GM12878 (cell line): Measurements from ENCODE around the gene LBH. TPM values are rescaled to one million over a fixed set of nuclear protein-coding genes. Genes with fewer than 3 reads are reported as not detected.

Experiments
- ATAC-seq: fragments of 200-7000 bp; cut with Tn5 transposase; 3 replicates; pipeline ENCODE4 v1.9.1; 2020; ENCODE audit warnings: mild to moderate bottlenecking, moderate library complexity
- BruUV-seq: library from RNA; stranded (reverse); fragments of 400-500 nt; replicated peaks from 2 replicates; lab custom pipeline; 2021; lab: Mats Ljungman, UMichigan
- CTCF ChIA-PET: fragments of 300-600 bp; sonication (Branson Sonifier 250); formaldehyde crosslinking; extraction: SDS; loops from one replicate; lab custom pipeline; 2021; ENCODE audit warnings: inconsistent platforms; lab: Yijun Ruan, JAX
- POLR2A ChIA-PET: fragments of 350-600 bp; formaldehyde crosslinking; extraction: SDS; loops from one replicate; lab custom pipeline; 2021; ENCODE audit warnings: inconsistent platforms; lab: Charles Lee
- RAD21 ChIA-PET: fragments of 300-600 bp; sonication (Branson Sonifier 250); formaldehyde crosslinking; loops from one replicate; lab custom pipeline; 2023; ENCODE audit warnings: antibody characterized with exemption; ENCODE audit not compliant: unreplicated experiment; lab: Charles Lee
- SMC1A ChIA-PET: fragments of 300-600 bp; sonication (Branson Sonifier 250); formaldehyde crosslinking; loops from one replicate; lab custom pipeline; 2023; ENCODE audit not compliant: unreplicated experiment, uncharacterized antibody; lab: Charles Lee
- DNase-seq: peaks from one replicate; pipeline ENCODE4 v3.0.0-alpha.2; 2011; ENCODE audit warnings: low read depth, low spot score
- FAIRE-seq: peaks from 3 replicates; lab custom pipeline; 2011; peaks lifted over from hg19 to GRCh38; lab: Jason Lieb, UNC
- H2AFZ ChIP-seq: 2 replicates; pipeline ENCODE4 v1.6.0; 2011; ENCODE audit warnings: low read depth, low read length, control low read depth; ENCODE audit not compliant: control insufficient read depth
- H3K27ac ChIP-seq: 2 replicates; pipeline ENCODE4 v1.5.1; 2011; ENCODE audit warnings: control low read depth; ENCODE audit not compliant: control insufficient read depth, insufficient read depth
- H3K27me3 ChIP-seq, 2 experiments: replicated peaks in 1 of 2; 2 replicates each; pipeline versions ENCODE4 v1.6.0 to v1.6.1; 2011; ENCODE audit warnings: low read length in 1 of 2; ENCODE audit not compliant: control insufficient read depth in 2 of 2, insufficient read depth in 2 of 2
- H3K36me3 ChIP-seq, 2 experiments: 2 replicates each; pipeline ENCODE4 v1.5.1; 2011; ENCODE audit warnings: low read length in 1 of 2; ENCODE audit not compliant: control insufficient read depth in 2 of 2, insufficient read depth in 2 of 2
- H3K4me1 ChIP-seq: 2 replicates; pipeline ENCODE4 v1.6.1; 2011; ENCODE audit warnings: mild to moderate bottlenecking, low read length, moderate library complexity, mixed read lengths; ENCODE audit not compliant: control insufficient read depth, insufficient read depth
- H3K4me2 ChIP-seq: 2 replicates; pipeline ENCODE4 v1.6.0; 2011; ENCODE audit warnings: control low read depth; ENCODE audit not compliant: control insufficient read depth, insufficient read depth
- H3K4me3 ChIP-seq: fragments of 200-600 bp; sonication (generic); 2 replicates; pipeline ENCODE4 v1.5.1; 2016
- H3K79me2 ChIP-seq: 2 replicates; pipeline ENCODE4 v1.6.0; 2011; ENCODE audit warnings: low read length; ENCODE audit not compliant: control insufficient read depth, insufficient read depth
- H3K9ac ChIP-seq: 2 replicates; pipeline ENCODE4 v1.8.0; 2011; ENCODE audit warnings: low read length, control low read depth, mixed read lengths; ENCODE audit not compliant: control insufficient read depth, insufficient read depth
- H3K9me3 ChIP-seq: replicated peaks from 3 replicates; pipeline ENCODE4 v1.5.1; 2011; ENCODE audit warnings: mild to moderate bottlenecking, low read length; ENCODE audit not compliant: control insufficient read depth, insufficient read depth
- H4K20me1 ChIP-seq: 2 replicates; pipeline ENCODE4 v1.6.0; 2011; ENCODE audit not compliant: control insufficient read depth, insufficient read depth
- ATF3 ChIP-seq: IDR thresholded peaks from 2 replicates; pipeline ENCODE4 v1.6.1; 2011; ENCODE audit warnings: low read depth, mild to moderate bottlenecking, low read length, moderate library complexity, borderline replicate concordance; ENCODE audit errors: extremely low read depth
- CBX3 ChIP-seq: fragments of 200-600 bp; sonication (generic); IDR thresholded peaks from 2 replicates; pipeline ENCODE4 v1.6.1; 2016; ENCODE audit warnings: low read depth, borderline replicate concordance
- EED ChIP-seq: sonication (generic); IDR thresholded peaks from 2 replicates; pipeline ENCODE4 v1.6.1; 2016; ENCODE audit warnings: antibody characterized with exemption, low read depth
- EZH2 ChIP-seq: IDR thresholded peaks from 2 replicates; pipeline ENCODE4 v1.6.1; 2012; ENCODE audit warnings: low read depth, mild to moderate bottlenecking, control low read depth, inconsistent platforms, low read length, borderline replicate concordance; ENCODE audit not compliant: control insufficient read depth
- HDGF ChIP-seq: fragments of 450-650 bp; IDR thresholded peaks from 2 replicates; pipeline ENCODE4 v1.6.1; 2016; ENCODE audit warnings: antibody characterized with exemption
- IKZF2 ChIP-seq, 2 experiments: fragments of 450-650 bp; IDR thresholded peaks; 2 replicates each; pipeline ENCODE4 v1.6.1; 2017; ENCODE audit warnings: mild to moderate bottlenecking in 2 of 2, moderate library complexity in 2 of 2
- IRF5 ChIP-seq: fragments of 450-650 bp; IDR thresholded peaks from 2 replicates; pipeline ENCODE4 v1.6.1; 2017; ENCODE audit warnings: borderline replicate concordance
- MEF2B ChIP-seq: fragments of 450-650 bp; IDR thresholded peaks from 2 replicates; pipeline ENCODE4 v1.6.1; 2018; ENCODE audit warnings: mild to moderate bottlenecking, moderate library complexity; ENCODE audit not compliant: partially characterized antibody, poor library complexity, severe bottlenecking
- MXI1 ChIP-seq: fragments of 150-350 bp; IDR thresholded peaks from 2 replicates; pipeline ENCODE4 v1.6.1; 2011; ENCODE audit warnings: low read depth, mild to moderate bottlenecking, inconsistent platforms, low read length, improper control_type of control experiment
- NRF1 ChIP-seq: conservative IDR thresholded peaks from 2 replicates; pipeline ENCODE4 v1.6.1; 2011; ENCODE audit warnings: mild to moderate bottlenecking, low read depth, low read length, improper control_type of control experiment
- POLR2AphosphoS5 ChIP-seq: IDR thresholded peaks from 2 replicates; pipeline ENCODE4 v1.6.1; 2011; ENCODE audit warnings: mild to moderate bottlenecking, low read length, inconsistent platforms
- SUZ12 ChIP-seq: fragments of 200-600 bp; sonication (generic); IDR thresholded peaks from one replicate; pipeline ENCODE4 v1.6.1; 2018; ENCODE audit warnings: antibody characterized with exemption, mild to moderate bottlenecking; ENCODE audit not compliant: unreplicated experiment
- WRNIP1 ChIP-seq: IDR thresholded peaks from 2 replicates; pipeline ENCODE4 v1.6.1; 2011; ENCODE audit warnings: low read depth, low read length, improper control_type of control experiment, borderline replicate concordance
- YY1 ChIP-seq: IDR thresholded peaks from 2 replicates; pipeline ENCODE4 v1.6.1; 2011; ENCODE audit warnings: low read depth, mild to moderate bottlenecking, low read length
- WGBS: methylation state at CpG from one replicate; pipeline ENCODE4 v1.1.6; 2016; ENCODE audit warnings: low lambda C conversion rate; ENCODE audit not compliant: insufficient replicate concordance, insufficient coverage; ENCODE audit errors: missing lambda C conversion rate; 5-methylcytosine and 5-hydroxymethylcytosine counted together
- in situ Hi-C: fragments of 300-500 bp; cut with MboI; formaldehyde crosslinking; loops from 9 replicates; pipeline ENCODE4 v1.14.3; 2018; ENCODE audit warnings: mixed read lengths
- intact Hi-C: fragments of 100-400 bp; cut with micrococcal nuclease; formaldehyde crosslinking; loops from one replicate; pipeline ENCODE4 v1.14.2; 2022; ENCODE audit not compliant: unreplicated experiment
- polyA plus RNA-seq, 11 experiments: library from polyadenylated mRNA; depleted of rRNA in 4 of 11; unstranded in 6 of 11; stranded (reverse) in 5 of 11; fragments of >200 nt; fragmentation: Nextera tagmentation in 4 of 11; fragmentation: Illumina TruSeq in 1 of 11; extraction: Ambion mirVana in 4 of 11; extraction: Trizol in 1 of 11; gene quantifications; 1 replicate in 1 of 11; 2 replicates in 10 of 11; pipeline versions ENCODE4 v1.2.1 to v1.2.3, GENCODE V29; 2011 to 2016; ENCODE audit warnings: inconsistent platforms in 2 of 11, missing spikeins in 2 of 11, low read depth in 1 of 11
- total RNA-seq, 4 experiments: library from RNA; depleted of rRNA in 3 of 4; stranded (reverse); fragments of >200 nt in 3 of 4; fragmentation: Illumina TruSeq in 1 of 4; extraction: Trizol in 1 of 4; gene quantifications; 2 replicates each; pipeline versions ENCODE4 v1.2.1 to v1.2.3, GENCODE V29; 2013 to 2021
- TF ChIP-seq, protein P1 (sequence below), 3 experiments: IDR thresholded peaks in 2 of 3; conservative IDR thresholded peaks in 1 of 3; 2 replicates each; pipeline ENCODE4 v1.5.1; 2011; ENCODE audit warnings: low read depth in 3 of 3, low read length in 3 of 3, mild to moderate bottlenecking in 3 of 3, control low read depth in 2 of 3, moderate library complexity in 2 of 3, inconsistent platforms in 1 of 3, mixed read lengths in 1 of 3; ENCODE audit not compliant: control insufficient read depth in 2 of 3, insufficient read depth in 1 of 3; ENCODE audit errors: extremely low read depth in 1 of 3
- TF ChIP-seq, protein P2 (sequence below): fragments of 450-650 bp; conservative IDR thresholded peaks from 2 replicates; pipeline ENCODE4 v1.6.1; 2017; ENCODE audit warnings: mild to moderate bottlenecking, moderate library complexity

LBH gene
- total and polyA plus RNA-seq, 10 of the 15 experiments (the other 5 are each of a cell fraction or from before 2014, with no cell fraction given), result 9.3 to 133 (median 34.1) TPM

- TF ChIP-seq, protein P1, sequence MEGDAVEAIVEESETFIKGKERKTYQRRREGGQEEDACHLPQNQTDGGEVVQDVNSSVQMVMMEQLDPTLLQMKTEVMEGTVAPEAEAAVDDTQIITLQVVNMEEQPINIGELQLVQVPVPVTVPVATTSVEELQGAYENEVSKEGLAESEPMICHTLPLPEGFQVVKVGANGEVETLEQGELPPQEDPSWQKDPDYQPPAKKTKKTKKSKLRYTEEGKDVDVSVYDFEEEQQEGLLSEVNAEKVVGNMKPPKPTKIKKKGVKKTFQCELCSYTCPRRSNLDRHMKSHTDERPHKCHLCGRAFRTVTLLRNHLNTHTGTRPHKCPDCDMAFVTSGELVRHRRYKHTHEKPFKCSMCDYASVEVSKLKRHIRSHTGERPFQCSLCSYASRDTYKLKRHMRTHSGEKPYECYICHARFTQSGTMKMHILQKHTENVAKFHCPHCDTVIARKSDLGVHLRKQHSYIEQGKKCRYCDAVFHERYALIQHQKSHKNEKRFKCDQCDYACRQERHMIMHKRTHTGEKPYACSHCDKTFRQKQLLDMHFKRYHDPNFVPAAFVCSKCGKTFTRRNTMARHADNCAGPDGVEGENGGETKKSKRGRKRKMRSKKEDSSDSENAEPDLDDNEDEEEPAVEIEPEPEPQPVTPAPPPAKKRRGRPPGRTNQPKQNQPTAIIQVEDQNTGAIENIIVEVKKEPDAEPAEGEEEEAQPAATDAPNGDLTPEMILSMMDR (IDR thresholded peaks at IDR 0.05 in 2 of 3, conservative IDR thresholded peaks at IDR 0.05 in 1 of 3; ENCODE audit: control insufficient read depth in 2 of 3, extremely low read depth in 1 of 3, insufficient read depth in 1 of 3, low read depth in 3 of 3, low read length in 3 of 3), result no peak
- TF ChIP-seq, protein P2, sequence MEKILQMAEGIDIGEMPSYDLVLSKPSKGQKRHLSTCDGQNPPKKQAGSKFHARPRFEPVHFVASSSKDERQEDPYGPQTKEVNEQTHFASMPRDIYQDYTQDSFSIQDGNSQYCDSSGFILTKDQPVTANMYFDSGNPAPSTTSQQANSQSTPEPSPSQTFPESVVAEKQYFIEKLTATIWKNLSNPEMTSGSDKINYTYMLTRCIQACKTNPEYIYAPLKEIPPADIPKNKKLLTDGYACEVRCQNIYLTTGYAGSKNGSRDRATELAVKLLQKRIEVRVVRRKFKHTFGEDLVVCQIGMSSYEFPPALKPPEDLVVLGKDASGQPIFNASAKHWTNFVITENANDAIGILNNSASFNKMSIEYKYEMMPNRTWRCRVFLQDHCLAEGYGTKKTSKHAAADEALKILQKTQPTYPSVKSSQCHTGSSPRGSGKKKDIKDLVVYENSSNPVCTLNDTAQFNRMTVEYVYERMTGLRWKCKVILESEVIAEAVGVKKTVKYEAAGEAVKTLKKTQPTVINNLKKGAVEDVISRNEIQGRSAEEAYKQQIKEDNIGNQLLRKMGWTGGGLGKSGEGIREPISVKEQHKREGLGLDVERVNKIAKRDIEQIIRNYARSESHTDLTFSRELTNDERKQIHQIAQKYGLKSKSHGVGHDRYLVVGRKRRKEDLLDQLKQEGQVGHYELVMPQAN, result no peak
- TF ChIP-seq POLR2AphosphoS5, result no peak
- TF ChIP-seq EED, result no peak
- TF ChIP-seq IRF5, result no peak
Measured at GRCh38 chr2:30209227-30209626, 22.1 kb upstream of the LBH start (continued).

- intact Hi-C loops, result no loop called here
- H3K79me2 ChIP-seq, result no peaks in the 10 kb centered on the region
- H3K9me3 ChIP-seq, result no peaks in the 10 kb centered on the region
- POLR2A ChIA-PET, result interaction anchor here (1.2 to 1.6 kb wide), 3 partner anchors 13 to 18 kb away, joined by 3 to 8 read pairs (median 4); partner anchors contain the start of gene LBH
- BruUV-seq, result no TSS peak
- 92% methylated on average over 11 of the region's 11 CpGs for WGBS
- no peak overlapping the region for H3K9ac ChIP-seq
- H3K4me1 ChIP-seq, result peaks cover 13% of the 10 kb centered on the region
- H3K27ac ChIP-seq, result no peak overlapping the region
- ATAC-seq (no peak), FAIRE-seq (no peak), DNase-seq (no peak)
- RAD21 ChIA-PET, result interaction anchor here (1.5 to 9.8 kb wide), 5 partner anchors 16 to 498 kb away, joined by 3 to 322 read pairs (median 5); partner anchors contain the start of gene LBH
- in situ Hi-C loops, result no loop called here
- no peaks in the 10 kb centered on the region for H4K20me1 ChIP-seq
- CTCF ChIA-PET, result interaction anchor here (1.2 to 9.8 kb wide), 8 partner anchors 14 to 496 kb away, joined by 3 to 334 read pairs (median 8); partner anchors contain the start of gene LBH
- H3K4me2 ChIP-seq, result no peak overlapping the region
- H3K27me3 ChIP-seq, result no peaks in the 10 kb centered on the region
- no peaks in the 10 kb centered on the region for H3K36me3 ChIP-seq
- SMC1A ChIA-PET, result interaction anchor here (0.6 to 12.7 kb wide), 5 partner anchors 15 to 492 kb away, joined by 3 to 444 read pairs (median 6); partner anchors contain the start of genes LBH and LCLAT1
- no peak overlapping the region for H3K4me3 ChIP-seq
- H2AFZ ChIP-seq, result no peak overlapping the region
- no peak for TF ChIP-seq EZH2
- no peak for TF ChIP-seq MEF2B
- no peak for TF ChIP-seq SUZ12
- no peak for TF ChIP-seq IKZF2 (IDR thresholded peaks at IDR 0.05)
- no peak for TF ChIP-seq NRF1
- no peak for TF ChIP-seq YY1
- no peak for TF ChIP-seq WRNIP1
- no peak for TF ChIP-seq MXI1
- no peak for TF ChIP-seq CBX3
- no peak for TF ChIP-seq HDGF
- TF ChIP-seq ATF3, result no peak
Measured at GRCh38 chr2:30213326-30213725, 18.0 kb upstream of the LBH start.
